ELR (cell line): ENCODE results near the gene C2orf74.
"Not testable (repeated sequence)": the region's sequence is repeated elsewhere in the genome, so short reads cannot be mapped to it uniquely, and the experiment has no call there.

Experiments used
- DNase-seq: peaks from one replicate; pipeline ENCODE4 v3.0.0-alpha.2; 2015; ENCODE audit warnings: low read depth

The C2orf74 gene

DNA sequence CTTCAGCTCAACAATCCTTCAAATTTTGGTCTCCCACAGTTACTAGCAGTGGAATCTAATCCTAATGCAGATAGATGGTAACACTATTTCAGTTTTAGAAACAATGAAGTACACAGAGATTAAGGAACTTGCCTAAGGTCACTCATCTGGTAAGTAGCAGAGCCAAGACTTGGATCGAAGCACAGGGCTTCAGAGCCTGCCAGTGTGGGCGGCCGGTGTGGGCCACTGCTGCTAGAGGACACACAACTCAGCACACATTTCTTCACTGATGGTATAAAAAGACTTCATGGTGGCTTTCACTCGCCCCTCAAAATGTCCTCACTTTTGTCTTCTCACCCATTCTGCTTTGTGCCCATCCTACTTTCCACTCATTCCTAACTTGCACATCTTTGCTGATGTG lies 11.1 kb downstream of the C2orf74 start:
- no peak for DNase-seq

DNA sequence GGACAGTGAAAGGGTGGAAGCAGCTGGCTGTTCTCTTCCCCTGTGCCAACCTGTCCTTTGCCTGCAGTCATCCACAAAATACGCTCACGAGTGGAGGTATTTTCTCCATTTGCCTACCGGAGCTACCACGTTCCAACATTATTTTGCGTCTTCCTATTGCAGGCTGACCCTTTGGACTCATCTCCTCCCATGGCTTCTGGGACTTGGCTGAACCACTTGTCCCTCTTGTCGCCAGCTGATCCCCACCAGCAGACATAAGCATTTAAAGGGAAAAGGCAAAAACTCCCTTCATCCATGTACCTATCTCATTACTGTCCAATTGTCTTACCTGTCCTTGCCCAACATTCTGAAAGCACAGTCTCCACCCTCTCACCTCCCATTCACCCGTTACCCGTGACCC lies 13.0 kb downstream of the C2orf74 start:
- no peak for DNase-seq

DNA sequence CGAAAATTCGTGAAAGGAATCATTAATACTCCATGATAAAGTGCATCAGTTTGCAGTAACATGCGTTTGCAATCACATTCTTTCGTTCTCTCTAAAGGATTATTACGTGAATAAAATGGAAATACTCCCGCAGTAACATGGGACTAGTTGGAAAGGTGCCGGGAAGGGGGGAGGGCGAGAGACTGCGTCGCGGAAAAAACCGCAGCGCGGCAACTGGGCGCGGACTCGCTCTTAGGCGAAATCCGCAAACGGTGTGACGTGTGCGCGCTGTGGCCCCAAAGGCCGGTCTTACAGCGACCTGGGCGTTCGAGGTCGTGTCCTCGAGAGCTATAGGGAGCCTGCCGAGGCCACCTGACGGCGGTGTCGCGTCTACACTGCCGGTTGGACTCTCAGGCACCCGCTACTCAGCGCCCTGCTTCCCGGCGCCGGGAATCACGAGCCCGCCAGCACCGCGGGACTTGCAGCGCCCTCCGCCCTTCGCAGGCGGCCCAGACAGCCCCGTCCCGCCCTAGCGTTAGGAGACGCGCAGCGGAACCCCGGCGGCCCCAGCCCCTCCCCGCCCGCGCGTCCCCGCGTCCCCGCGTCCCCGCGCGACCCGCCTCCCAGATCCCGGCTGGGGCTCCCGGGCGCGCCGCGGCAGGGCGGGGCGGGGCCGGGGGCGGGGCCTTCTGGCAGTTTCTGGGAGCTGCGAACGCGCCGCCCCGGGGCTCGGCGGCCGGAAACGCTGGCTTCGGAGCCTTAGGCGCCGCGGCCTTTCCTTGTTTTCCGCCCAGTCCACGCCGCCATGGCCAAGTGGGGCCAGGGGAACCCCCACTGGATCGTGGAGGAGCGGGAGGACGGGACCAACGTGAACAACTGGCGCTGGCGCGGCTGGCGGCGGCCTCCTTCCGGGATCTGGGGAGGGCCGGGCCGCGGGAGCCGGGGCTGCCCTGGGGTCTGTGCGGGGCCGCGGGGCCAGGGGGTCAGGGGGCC lies 15.1 kb downstream of the C2orf74 start:
- DNase-seq: peak; percentile 94

DNA sequence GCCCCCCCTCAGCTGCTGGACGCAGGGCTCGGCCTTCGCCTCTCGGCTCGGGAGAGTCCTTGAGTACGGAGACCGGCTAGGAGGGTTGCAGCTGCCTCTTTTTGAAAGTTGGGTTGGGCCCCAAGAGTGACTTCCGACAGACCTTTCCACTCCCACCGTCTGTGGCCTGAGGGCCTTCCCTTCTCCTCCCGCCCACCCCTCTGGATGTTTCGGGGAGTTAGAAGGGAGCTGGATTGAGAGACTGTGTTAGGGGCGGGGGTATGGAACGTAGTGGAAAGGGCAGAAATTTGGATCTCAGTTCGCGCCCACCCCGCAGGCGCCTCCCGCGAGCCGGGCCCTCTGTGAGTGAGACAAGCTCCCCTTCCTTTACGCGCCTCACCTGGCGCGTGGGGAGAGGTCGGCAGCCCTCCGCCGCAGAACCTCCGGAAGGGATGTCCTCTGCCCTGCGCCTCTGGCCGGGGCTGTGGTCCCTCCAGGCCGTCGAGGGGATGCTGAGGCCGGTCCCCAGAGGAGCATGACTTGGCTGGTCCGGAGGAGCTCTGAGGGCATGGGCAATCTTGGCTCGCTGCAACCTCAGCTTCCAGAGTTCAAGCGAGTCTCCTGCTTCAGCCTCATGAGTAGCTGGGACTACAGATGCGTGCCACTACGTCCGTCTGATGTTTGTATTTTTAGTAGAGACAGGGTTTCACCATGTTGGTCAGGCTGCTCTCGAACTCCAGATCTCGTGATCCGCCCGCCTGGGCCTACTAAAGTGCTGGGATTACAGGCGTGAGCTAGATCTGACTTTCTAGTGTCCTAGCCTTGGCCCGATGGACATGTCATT lies 15.9 kb downstream of the C2orf74 start:
- peak; percentile 45 for DNase-seq

DNA sequence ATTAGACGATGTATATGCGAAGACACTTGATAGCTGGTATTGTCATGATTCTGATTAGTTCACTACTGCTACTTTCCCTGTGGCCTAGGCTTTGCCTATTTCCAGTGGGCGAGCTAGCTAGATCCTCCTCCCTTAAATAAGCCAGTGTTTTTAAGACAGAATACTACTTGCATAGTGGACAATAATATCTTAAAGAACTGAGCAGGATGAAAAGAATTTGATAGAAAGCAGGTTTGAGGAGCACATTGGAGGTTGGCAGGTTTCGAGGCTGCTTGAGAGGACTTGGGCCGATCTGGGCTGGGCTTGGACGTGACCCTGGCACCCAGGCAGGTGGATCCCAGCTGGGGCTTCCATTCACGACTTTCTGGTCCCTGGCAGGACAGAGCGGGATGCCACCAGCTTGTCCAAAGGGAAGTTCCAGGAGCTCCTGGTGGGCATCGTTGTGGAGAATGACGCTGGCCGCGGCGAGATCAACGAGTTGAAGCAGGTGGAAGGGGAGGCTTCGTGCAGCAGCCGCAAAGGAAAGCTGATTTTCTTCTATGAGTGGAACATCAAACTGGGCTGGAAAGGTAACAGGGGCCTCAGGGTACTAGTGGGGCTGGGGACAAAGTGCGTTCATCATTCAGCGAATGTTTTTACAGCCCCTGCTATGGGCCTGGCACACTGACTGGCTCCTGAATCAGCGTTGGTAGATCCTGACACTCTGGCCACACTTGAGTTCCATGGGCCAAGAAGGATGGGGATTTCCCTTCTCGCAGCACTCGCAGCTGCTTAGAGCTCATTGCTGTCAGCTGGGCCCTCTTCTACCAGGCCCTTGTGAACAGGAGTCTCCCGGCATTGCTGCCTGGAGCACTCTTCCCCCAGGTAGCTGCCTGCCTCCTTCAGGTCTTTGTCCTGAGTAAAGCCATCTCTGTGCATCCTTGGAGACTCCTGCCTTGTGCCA lies 16.9 kb downstream of the C2orf74 start:
- peak; percentile 19 for DNase-seq

DNA sequence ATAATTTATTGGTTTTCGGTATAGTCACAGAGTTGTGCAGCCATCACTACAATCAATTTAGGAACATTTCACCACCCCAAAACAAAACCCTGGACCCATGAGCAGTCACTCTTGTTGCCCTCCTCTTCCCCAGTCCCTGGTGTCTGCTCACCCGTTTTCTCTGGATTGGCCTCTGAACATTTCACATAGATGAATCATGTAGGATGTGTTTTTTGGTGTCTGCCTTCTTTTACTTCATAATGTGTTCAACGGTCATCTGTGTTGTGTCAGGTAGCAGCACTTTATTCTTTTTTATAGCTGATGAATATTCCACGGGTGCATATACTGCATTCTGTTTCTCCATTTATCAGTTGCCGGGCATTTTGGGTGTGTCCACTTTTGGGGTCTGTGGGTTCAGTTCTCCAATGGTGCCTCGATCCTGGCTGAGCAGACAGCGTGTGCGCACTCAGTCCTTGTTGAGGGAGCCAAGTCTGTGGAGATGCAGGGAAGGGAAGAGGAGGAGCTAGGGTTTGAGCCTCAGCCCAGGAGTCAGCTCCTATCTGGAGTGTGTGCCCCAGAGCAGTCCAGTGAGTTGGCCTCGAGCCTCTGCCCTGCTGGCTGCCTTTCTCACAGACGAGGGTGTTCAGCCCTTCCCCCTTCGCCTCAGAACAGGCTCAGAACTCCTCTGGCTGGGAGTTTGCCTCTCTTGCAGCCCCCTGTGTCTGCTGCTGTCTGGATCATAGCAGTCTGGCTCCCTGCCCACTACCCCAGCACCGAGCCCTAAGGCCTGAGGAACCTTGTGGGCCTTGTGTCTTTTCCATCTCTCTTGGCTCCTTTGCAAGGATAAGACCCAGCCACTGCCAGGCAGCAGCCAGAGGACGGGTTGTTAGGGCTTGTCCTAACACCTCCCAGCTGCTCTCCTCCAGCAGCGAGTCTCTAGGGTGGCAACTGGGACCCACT lies 18.0 kb downstream of the C2orf74 start:
- DNase-seq: peak; percentile 65

DNA sequence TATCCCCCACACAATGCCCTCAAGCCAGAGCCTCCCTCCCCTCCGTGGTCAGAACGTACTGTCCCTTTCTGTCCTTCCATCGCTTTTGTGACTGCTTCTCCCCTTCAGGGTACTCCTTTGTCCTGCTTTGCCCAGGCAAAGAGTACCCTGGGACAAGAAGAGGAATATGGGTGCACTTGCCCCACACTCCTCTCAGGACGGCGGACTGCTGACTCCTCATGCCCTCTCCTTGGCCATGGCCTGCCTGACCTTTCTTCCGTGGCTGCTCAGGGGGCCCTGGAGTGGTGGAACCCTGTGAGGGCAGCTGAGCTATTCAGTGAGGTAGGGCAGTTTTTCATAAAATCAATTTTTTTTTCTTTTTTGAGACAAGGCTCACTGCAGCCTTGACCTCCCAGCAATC lies 18.7 kb downstream of the C2orf74 start:
- DNase-seq: no peak

DNA sequence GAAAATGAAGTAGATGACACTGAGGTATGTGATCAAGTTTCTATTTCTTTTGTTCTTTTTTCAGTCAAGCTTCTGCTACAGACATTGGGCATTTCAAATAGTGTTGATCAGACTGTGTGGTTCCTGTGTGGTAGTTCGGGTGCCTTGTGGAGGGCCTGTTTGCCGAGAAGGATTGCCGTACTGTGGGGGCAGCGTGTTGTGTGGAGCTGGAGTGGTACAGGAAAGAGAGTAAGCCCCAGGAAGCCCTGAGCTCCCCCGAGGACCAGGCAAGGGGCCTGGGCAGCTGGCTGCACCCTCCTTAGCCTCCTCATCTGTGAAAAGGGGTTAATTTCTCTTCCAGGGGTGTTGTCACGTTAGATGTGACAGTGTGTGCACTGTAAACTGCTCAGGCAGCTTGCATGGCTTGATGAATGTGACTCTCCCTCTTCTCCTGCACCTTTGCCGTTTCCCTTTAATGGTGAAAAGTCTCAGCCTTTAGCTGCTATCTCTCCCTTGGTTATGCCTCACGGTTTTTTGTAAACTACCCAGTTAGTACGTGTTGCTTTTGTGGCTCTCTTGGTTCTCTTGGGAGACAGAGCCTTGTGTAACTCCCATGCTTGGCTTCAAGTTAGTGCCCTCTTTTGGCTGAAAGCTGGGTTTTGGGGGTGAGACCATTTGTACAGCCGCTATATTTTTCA lies 19.5 kb downstream of the C2orf74 start:
- no peak for DNase-seq

DNA sequence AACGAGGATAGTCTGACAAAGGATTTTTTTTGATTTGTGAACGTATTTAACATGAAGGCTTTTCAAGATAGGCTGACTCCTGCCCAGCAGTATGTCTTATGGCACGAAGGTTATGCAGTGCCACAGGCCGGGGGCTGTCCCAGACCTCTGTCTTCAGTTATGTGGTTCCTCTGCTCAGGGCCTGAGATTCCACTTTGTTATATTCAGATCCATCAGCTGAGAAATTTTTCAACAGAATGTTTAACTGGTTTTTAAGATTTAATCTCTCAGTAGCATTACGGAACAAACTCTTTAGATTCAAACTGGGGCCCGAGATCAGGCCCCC lies 20.0 kb downstream of the C2orf74 start:
- no peak for DNase-seq

DNA sequence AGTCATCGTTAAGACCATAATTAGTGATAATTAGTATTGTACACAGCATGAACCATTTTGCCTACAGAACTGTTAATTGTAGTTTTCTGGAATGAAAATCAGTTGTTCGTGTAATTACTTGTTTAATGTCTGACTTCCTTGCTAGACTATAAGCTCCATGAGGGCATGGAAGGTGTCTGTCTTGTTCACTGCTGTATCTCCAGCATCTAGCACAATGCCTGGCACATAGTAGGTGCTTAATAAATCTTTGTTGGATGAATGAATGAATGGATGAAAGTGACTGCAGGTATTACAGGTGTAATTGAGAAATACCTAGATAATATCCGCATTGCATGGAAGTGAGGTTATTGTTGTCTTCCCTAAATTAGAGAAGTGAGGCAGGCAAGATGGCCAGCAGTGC lies 21.8 kb downstream of the C2orf74 start:
- no peak for DNase-seq

DNA sequence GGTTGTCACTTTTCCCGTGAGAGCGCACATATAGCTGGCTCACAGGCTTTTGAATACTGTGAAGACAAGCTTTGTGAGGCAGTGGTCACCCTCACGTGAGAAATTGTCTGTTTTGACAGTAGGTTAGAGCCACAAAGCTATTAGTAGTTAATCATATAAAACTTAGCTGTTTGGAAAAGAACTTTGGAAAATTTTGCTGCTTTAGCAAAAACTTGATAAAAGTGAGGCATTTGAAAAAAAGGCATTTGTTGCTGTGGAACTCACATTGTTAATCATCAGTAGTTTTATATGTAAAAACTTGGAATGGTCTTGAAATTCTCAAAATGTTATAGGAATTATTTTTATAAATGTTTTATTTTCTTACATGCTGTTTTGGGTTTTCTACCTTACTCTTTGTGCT lies 22.3 kb downstream of the C2orf74 start:
- DNase-seq: no peak

DNA sequence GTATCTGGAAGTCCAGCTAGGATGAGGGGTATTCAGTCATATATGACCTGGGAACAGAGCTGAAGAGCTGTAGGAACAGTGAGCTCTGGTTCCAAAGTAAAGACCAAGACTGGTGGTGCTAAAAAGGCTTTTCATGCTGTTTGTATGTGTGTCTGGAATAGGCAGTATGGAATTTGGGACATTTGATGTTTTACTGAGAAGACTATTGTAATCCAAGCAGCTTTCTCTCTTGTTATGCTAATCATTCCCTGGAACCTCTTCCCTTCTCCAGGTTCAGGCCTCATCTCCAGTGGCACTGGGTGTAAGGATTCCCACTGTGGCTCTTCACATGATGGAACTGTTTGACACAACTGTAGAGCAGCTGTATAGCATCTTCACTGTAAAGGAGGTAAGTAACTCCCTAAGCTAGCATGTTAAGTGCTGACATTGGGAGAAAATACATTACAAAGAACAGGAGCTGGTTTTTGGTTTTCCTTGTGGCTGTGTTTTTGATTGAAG lies 23.3 kb downstream of the C2orf74 start:
- no peak for DNase-seq

DNA sequence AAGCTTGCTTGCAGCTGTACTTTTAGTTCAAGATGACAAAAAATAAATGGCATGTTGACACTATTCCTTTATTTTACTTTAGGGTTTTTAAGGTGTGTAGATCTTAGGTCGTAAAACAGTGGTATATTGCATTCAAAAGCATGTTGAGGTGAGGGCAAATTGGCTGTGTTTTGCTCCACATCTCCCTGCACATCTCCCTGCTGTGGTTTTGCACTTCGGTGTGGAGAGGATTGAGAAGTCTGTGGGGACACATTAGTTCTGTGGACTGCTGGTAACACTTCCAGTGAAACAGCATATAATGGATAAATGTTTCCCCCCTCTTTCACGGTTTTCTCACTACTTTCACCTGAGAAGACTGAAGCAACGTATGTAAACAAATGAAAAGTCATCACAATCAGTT lies 25.1 kb downstream of the C2orf74 start:
- no peak for DNase-seq

DNA sequence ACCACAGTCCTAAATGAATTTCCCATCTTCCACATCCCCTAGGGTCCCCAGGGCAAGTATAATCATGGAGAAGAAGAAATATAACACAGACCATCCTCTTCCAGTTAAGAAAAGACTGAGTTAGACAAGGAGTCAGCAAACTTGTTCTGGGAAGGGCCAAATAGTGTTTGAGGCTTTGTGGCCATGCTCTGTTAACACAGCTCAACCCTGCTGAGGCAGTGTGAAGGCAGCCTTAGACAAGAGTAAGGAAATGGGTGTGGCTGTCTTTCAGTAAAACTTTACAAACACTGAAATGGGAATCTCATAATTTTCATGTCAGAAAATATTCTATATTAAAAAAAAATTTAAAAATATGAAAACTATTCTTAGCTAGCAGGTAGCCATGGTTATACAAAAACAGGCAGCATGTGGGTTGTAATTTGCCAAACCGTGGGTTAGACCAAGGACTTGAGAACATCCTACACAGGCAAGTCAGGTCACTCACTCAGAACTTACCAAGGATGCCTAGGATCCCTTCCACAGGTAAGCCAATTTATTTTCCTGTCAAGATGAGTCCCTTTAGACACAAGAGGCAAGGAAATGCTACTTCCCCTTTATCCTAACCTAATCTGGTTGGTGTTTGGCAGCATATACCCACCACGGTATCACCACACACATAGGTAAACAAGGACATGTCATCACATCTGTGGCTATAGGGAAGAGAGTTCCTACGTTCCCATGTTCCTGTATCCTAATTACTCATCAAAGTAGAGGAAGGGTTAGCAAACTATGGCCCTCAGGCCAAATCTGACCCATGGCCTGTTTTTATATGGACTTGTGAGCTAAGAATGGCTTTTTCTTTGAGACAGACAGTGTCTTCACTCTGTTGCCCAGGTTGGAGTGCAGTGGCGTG lies 31.9 kb downstream of the C2orf74 start:
- peak; percentile 52 for DNase-seq

DNA sequence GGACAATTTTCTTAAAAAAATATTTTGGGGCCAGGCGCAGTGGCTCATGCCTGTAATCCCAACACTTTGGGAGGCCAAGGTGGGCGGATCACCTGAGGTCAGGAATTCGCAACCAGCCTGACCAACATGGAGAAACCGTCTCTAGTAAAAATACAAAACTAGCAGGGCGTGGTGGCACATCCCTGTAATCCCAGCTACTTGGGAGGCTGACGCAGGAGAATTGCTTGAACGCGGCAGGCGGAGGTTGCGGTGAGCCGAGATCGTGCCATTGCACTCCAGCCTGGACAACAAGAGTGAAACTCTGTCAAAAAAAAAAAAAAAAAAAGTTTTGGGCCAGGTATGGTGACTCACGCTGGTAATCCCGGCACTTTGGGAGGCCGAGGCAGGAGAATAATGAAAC lies 32.7 kb downstream of the C2orf74 start:
- DNase-seq: not testable (repeated sequence)

DNA sequence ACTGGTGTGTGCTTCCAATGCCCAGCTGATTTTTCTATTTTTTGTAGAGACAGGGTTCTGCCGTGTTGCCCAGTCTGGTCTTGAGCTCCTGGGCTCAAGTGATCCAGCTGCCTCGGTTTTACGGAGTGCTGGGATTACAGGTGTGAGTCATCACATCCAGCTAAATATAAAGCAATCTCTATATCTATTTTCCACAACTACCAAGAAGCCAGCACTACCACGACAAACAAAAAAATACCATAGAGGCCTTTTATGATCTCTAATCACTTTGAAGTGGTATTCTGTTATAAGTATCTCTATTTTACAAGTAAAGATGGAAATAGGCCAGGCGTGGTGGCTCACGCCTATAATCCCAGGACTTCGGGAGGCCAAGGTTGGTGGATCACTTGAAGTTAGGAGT lies 34.7 kb downstream of the C2orf74 start:
- no peak for DNase-seq

DNA sequence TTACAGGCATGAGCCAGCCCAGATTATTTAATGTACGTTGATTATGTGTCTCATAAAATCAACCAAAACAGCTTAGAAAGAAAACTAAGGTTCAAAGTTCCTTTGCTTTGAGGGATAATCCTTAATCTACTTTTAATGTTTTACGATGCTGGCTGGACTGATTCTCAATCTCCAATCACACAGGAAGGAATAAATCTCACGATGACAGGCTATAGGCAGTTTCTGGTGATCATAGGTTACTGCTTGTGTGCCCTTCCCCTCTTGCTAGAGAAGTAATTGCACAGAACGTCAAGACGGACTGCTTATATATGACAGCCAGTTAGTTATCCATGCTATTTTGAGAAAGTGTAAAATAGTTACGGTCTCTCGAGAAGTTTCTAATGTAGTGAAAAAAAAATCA lies 43.1 kb downstream of the C2orf74 start:
- DNase-seq: no peak

DNA sequence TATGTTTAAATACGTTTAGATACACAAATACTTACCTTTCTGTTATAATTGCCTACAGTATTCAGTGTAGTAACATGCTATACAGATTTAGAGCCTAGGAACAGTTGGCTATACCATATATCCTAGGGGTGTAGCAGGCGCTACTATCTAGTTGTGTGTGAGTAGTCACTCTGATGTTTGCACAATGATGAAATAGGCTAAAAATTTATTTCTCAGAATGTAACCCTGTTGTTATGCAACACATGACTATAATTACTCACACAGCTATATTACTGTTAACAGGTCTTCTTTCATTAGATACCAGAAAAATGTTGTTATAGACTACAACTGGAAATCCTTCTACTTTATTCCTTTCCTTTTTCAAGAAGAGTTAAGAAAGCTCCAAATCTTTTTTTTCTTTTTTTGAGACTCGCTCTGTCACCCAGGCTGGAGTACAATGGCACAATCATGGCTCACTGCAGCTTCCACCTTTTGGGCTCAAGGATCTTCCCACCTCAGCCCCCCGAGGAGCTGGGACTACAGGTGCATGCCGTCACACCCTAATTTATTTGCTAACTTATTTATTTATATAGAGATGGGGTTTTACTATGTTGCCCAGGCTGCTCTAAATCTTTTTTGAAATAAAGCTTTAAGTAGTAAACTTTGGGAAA lies 48.5 kb downstream of the C2orf74 start:
- peak; percentile 77 for DNase-seq

DNA sequence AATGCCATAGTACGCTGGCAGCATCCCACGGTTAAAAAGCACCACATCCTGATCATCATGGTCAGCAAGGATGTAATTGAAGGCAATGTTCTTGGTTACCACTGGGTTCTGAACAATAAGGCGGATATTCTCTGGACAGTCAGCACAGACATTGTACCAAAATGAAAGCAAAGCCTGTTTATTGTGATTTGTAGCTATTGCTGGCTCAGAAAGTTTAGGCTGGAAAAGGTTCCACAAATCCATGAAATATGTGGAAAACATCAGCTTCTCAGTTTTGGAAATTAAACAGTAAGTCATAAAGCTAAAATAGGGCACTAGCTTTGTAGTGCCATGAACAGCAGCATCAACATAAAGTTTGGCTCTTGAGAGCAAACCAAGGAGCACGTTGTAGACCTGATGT lies 52.2 kb downstream of the C2orf74 start:
- DNase-seq: no peak
